ENCODE results near the gene FBLN2. TPM values are rescaled to one million over a fixed set of nuclear protein-coding genes. Genes with fewer than 3 reads are reported as not detected.

The FBLN2 gene
- total and polyA plus RNA-seq, 10 of the 15 experiments (the other 5 are each of a cell fraction or from before 2014, with no cell fraction given) = 0.03 to 0.41 (median 0.12) TPM; not detected in 2

DNA sequence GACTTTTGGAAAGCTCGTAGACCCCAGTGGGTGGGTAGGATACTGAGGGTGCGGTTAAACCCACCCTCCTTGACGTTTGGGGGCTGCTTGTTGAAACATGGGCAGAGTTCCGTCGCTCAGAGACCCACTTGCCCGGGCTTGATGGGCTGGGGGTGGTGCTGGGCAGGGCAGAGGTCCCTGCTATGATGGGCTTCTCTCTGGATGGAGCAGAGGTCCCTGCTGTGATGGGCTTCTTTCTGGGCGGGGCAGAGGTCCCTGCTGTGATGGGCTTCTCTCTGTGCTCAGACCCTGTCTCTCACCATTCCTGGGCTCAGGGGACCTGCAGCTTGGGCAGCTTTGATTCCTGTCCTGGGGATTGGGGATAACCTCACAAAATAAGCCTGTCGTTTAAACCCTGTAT lies 45.2 kb downstream of the FBLN2 start:
- Histone ChIP-seq H3K9ac (ENCODE audit: control insufficient read depth, insufficient read depth, low read length) (no peak overlapping the region), H3K4me3 (no peak overlapping the region), H3K79me2 (ENCODE audit: control insufficient read depth, insufficient read depth, low read length) (no peaks in the 10 kb centered on the region), H4K20me1 (ENCODE audit: control insufficient read depth, insufficient read depth) (no peaks in the 10 kb centered on the region), H3K27me3 (replicated peaks in 1 of 2; ENCODE audit: control insufficient read depth in 2 of 2, insufficient read depth in 2 of 2, low read length in 1 of 2) (no peaks in the 10 kb centered on the region; a peak in 2 of 4 replicates), H3K4me2 (ENCODE audit: control insufficient read depth, insufficient read depth) (no peak overlapping the region), H3K27ac (ENCODE audit: control insufficient read depth, insufficient read depth) (no peak overlapping the region), H2AFZ (ENCODE audit: control insufficient read depth, low read depth, low read length) (no peak overlapping the region), H3K36me3 (ENCODE audit: control insufficient read depth in 2 of 2, insufficient read depth in 2 of 2, low read length in 1 of 2) (no peaks in the 10 kb centered on the region), H3K9me3 (replicated peaks; ENCODE audit: control insufficient read depth, insufficient read depth, low read length) (no peaks in the 10 kb centered on the region), H3K4me1 (ENCODE audit: control insufficient read depth, insufficient read depth, low read length) (no peaks in the 10 kb centered on the region)
- FAIRE-seq (no peak), DNase-seq (ENCODE audit: low read depth, low spot score) (no peak), ATAC-seq (no peak)
- intact Hi-C loops (cut with micrococcal nuclease; ENCODE audit: unreplicated experiment) = no loop called here
- in situ Hi-C loops (cut with MboI) = no loop called here
- WGBS (ENCODE audit: insufficient coverage, insufficient replicate concordance, low lambda C conversion rate, missing lambda C conversion rate) = 20% methylated on average over 8 of the region's 8 CpGs
- RAD21 ChIA-PET (ENCODE audit: unreplicated experiment) = no interaction called here
- TF ChIP-seq EGR1 (IDR thresholded peaks at IDR 0.05; ENCODE audit: borderline replicate concordance in 1 of 2, low read depth in 2 of 2, low read length in 2 of 2) = no peak
- no peak for TF ChIP-seq MEF2B (IDR thresholded peaks at IDR 0.05; ENCODE audit: partially characterized antibody, poor library complexity, severe bottlenecking)
- no peak for TF ChIP-seq FOXK2 (IDR thresholded peaks at IDR 0.05)
- CTCF ChIA-PET = no interaction called here
- SMC1A ChIA-PET (ENCODE audit: uncharacterized antibody, unreplicated experiment) = no interaction called here
- no TSS peak for BruUV-seq (replicated peaks)
- POLR2A ChIA-PET = no interaction called here

DNA sequence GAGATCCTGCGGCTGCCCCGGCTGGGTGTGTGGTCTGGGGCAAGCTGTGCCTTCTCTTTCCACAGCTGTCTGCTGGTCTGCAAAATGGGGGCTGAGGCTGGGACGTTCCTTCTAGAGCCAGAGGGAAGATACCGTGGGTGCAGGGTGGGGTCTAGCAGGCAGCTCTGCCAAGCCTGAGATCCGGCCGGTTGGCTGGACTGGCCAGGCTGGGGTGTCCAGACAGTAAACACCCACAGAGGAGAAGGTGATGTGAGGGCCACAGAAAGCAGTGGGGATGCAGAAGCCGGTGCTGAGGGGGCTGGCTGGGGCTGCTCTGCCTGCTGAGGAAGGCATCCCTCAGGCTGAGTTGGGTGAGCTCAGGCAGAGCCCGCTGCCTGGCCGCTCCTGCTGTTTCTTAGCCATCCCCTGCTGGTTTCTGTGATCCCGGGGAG lies 46.1 kb downstream of the FBLN2 start:
- ATAC-seq = no peak
- WGBS (ENCODE audit: insufficient coverage, insufficient replicate concordance, low lambda C conversion rate, missing lambda C conversion rate) = 46% methylated on average over 10 of the region's 10 CpGs

More for the DNA sequence above, 46.1 kb downstream of the FBLN2 start:
- no peak overlapping the region for H2AFZ ChIP-seq (ENCODE audit: control insufficient read depth, low read depth, low read length)
- ChIA-PET SMC1A (ENCODE audit: uncharacterized antibody, unreplicated experiment) (no interaction called here), POLR2A (no interaction called here), CTCF (no interaction called here), RAD21 (ENCODE audit: unreplicated experiment) (no interaction called here)
- no TSS peak for BruUV-seq (replicated peaks)
- no peak overlapping the region for H3K4me2 ChIP-seq (ENCODE audit: control insufficient read depth, insufficient read depth)
- no peaks in the 10 kb centered on the region for H3K4me1 ChIP-seq (ENCODE audit: control insufficient read depth, insufficient read depth, low read length)
- intact Hi-C loops (cut with micrococcal nuclease; ENCODE audit: unreplicated experiment) (no loop called here), in situ Hi-C loops (cut with MboI) (no loop called here)
- FAIRE-seq = no peak
- no peak overlapping the region for H3K9ac ChIP-seq (ENCODE audit: control insufficient read depth, insufficient read depth, low read length)
- no peaks in the 10 kb centered on the region for H3K36me3 ChIP-seq (ENCODE audit: control insufficient read depth in 2 of 2, insufficient read depth in 2 of 2, low read length in 1 of 2)
- no peak overlapping the region for H3K27ac ChIP-seq (ENCODE audit: control insufficient read depth, insufficient read depth)
- TF ChIP-seq FOXK2 (IDR thresholded peaks at IDR 0.05) = no peak
- no peak for TF ChIP-seq HDAC2 (IDR thresholded peaks at IDR 0.05)
- TF ChIP-seq YY1 (IDR thresholded peaks at IDR 0.05; ENCODE audit: low read depth, low read length) = no peak
- no peak for TF ChIP-seq TBL1XR1 (IDR thresholded peaks at IDR 0.05; ENCODE audit: low read depth, low read length)
- TF ChIP-seq, protein P1, sequence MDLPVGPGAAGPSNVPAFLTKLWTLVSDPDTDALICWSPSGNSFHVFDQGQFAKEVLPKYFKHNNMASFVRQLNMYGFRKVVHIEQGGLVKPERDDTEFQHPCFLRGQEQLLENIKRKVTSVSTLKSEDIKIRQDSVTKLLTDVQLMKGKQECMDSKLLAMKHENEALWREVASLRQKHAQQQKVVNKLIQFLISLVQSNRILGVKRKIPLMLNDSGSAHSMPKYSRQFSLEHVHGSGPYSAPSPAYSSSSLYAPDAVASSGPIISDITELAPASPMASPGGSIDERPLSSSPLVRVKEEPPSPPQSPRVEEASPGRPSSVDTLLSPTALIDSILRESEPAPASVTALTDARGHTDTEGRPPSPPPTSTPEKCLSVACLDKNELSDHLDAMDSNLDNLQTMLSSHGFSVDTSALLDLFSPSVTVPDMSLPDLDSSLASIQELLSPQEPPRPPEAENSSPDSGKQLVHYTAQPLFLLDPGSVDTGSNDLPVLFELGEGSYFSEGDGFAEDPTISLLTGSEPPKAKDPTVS (IDR thresholded peaks at IDR 0.05; ENCODE audit: low read depth, low read length) = no peak
- H3K4me3 ChIP-seq = no peak overlapping the region
- no peaks in the 10 kb centered on the region for H3K79me2 ChIP-seq (ENCODE audit: control insufficient read depth, insufficient read depth, low read length)
- no peaks in the 10 kb centered on the region for H4K20me1 ChIP-seq (ENCODE audit: control insufficient read depth, insufficient read depth)
- H3K9me3 ChIP-seq (replicated peaks; ENCODE audit: control insufficient read depth, insufficient read depth, low read length) = no peaks in the 10 kb centered on the region
- no peaks in the 10 kb centered on the region; a peak in 2 of 4 replicates for H3K27me3 ChIP-seq (replicated peaks in 1 of 2; ENCODE audit: control insufficient read depth in 2 of 2, insufficient read depth in 2 of 2, low read length in 1 of 2)
- DNase-seq (ENCODE audit: low read depth, low spot score) = no peak

All from GM12878 (cell line).